ENCODE results near the gene RAB35.

Gene RAB35

DNA sequence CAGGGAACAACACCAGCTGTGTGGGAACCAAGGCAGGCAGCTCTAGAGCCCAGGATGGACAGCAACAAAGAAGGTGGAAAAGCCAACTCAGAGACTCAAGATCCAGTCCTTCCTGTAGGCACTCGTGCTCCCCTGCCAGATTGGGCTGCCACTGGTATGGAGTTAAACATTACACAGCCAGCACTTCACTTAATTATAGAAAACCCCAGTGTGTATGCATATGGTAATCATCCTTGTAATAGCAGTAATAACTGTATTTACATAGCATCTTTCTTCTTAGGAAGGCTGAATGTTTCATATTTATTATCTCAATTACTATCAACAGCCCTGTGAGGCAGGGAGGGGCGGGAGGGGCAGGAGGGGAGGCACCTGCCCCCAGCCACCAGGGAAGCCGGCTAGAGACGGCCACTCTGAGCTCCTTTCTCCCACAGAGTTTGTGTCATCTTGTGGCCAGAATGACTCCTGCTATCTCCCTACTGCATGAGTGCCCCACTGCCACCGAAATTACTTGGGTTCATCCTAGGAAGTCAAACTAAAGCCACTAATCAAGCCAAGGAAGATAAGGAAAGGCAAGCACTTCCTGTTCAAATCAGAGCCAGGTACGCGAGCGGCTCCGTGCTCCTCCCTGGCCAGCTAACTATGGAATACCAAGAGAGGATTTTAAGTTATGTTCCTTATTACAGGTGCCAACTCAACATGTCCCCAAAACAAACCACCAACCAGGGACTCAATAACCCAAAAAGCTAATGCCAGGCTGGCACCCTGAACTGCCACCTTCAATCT is 15.7 kb upstream of the RAB35 start:
- no peak for DNase-seq

GRCh38 chr12:120131116-120131515 is 14.6 kb upstream of the RAB35 start:
- no peak for DNase-seq

DNA sequence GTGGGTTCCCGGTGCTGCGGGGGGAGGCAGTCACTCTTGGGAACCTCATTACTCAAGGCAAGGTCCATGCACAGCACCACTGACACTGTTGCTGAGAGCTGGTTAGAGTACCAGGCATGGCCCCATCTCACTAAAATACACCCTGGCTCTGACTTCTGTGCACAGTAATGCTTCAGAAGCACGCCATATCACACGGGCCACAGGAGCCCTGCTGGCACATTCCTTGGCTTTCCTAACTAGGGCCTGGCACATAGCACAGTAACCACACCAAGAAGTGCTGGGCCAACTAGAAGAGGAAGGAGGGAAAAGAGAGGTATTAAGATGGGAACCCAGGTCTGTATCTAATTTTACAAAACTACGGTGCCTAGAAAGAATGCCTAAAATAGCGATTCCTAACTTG is 13.5 kb upstream of the RAB35 start:
- DNase-seq: no peak

DNA sequence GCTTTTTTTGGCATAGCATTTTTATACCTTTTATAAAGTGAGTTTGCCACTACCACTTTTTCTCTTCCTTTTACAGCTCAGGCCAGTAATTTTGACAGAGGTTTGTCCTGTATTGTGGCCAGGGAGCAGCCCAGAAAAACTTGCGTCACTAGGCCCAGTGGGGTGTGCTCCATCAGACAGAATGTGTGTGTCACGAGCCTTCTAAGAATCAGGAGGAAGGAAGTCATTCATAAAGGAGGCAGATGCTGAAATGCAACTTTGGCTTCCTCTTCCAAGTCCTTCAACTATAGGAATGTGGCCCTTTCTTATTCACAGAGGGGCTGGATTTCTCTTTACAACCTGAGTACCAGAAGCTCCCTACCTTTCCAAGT is 10.1 kb upstream of the RAB35 start:
- DNase-seq: no peak

DNA sequence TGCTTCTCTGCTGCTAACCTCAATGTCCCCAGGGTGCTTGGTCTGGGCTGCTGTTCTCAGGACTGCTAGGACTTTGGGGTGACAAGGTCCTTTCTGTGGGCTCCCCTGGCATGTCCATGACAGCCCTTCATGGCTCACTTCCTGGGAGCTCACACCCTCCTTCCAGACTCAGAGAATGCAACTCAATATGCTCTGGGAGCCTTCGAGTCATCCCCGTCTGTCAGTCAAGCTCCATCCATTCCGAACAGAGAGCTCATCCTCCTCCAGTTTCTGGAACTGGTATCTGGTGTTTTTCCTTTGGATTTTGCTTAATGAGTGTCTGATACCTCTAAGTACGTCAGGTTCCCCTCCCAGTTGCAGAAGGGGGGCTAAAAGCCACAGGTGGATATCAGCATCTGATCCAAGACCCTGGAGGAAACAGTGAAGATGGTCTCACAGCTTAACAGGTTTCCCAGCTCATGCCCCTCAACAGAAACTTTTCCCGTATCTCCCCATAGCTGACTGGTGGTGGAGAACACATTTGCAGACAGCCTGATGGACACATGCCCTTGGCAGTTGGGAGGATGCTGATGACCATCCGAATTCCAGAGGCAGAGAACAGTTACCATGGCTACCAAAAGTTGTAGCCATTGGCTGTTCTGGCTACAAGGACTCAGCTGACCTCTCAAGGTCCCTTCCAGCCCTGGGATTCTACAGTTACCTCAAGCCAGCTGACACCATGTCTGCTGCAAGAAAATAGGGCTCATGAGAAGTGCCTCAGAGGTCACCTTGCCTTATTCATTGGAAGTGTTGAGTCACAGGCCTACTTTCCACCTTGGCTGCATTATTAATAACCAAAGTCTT is 9.5 kb upstream of the RAB35 start:
- no peak for DNase-seq

GRCh38 chr12:120125029-120125428 is 8.5 kb upstream of the RAB35 start:
- no peak for DNase-seq

DNA sequence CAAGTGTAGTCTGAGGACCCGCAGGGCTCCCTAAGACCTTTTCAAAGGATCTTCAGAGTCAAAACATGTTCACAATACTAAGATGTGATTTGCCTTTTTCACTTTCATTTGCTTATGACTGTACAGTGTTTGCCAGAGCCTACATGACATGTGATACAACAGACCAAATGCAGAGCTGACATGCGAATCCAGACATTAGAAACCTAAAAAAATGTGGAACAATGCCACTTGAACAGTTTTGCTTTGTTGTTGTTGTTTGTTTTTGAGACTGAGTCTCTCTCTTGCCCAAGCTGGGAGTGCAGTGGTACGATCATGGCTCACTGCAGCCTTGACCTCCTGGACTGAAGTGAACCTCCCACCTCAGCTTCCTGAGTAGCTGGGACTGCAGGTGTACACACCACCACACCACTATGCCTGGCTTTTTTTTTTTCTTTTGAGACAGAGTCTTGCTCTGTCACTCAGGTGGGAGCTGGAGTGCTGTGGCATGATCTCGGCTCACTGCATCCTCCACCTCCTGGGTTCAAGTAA is 5.3 kb upstream of the RAB35 start:
- no peak for DNase-seq

GRCh38 chr12:120121343-120121742 is 4.8 kb upstream of the RAB35 start:
- no peak for DNase-seq

GRCh38 chr12:120119271-120119973 is 2.9 kb upstream of the RAB35 start:
- no peak for DNase-seq

DNA sequence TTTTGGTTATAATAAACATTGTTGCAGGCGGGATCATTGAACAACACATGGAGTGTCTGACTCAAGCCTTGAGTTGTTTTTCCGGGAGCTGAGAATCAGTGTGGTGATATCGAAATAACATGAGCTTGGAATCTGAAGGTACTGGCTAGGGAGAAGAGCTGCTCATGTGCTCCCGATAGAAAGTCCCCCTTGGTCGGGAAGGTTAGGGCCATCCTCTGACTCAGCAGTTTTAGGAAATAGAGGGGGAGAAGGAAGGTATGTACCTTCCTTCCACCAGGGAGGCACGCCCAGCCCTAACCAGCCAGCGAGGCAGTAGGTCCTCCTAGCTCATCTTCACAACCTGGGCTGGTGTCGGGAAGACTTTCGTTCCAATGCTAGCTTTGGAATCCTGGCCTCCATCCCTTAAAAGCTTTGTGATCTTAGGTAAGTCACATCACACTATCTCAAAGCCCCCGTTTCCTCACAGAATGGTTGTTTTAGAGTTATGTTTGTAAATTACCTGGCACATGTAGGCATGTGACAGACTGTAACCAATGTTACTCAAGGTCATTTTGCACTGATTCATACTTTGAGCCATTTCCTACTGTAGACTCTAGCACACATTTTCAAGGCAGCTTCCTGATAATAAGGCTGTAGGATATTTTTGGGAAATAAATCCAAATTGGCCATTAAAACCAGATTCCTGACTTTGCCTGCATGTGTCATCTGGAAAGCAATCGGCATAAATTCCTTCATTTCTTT is 1.9 kb upstream of the RAB35 start:
- DNase-seq: no peak

GRCh38 chr12:120117961-120118320 is 1.4 kb upstream of the RAB35 start:
- no peak for DNase-seq

- peak; percentile 88 for DNase-seq
These were observed 469 bp upstream of the RAB35 start for GRCh38 chr12:120116792-120117651.

DNA sequence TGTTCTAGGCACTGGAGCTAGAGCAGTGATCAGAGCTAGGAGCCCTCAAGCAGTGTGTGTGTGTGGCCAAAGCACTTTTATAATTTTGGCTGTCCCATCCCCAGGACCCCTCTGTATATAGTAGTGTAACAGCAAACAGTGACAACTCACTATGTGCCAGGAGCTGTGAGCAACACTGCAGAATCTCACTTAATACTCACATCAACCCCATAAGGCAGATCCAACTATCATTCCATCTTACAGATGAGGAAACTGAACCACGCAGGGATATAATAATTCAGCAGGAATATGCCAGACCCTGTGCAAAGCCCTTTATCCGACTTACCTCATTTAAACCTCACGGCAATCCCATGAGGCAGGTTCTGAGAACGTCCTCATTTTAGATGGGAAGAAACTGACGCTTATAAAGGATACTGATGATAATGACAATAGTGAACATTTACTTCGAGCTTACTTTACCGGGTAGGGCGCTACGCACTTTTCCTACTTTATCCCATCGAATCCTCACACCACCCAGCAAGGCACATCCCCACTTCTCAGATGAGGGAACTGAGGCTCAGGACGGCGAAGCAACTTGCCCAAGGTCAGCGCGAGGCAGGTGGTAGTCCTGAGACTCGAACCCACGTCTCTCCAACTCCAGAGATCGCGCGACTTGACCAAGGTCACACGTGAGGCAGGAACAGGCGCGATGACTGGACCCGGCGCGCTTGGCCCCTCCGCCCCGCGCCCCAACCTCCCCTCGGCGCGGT is 687 bp downstream of the RAB35 start:
- DNase-seq: no peak

DNA sequence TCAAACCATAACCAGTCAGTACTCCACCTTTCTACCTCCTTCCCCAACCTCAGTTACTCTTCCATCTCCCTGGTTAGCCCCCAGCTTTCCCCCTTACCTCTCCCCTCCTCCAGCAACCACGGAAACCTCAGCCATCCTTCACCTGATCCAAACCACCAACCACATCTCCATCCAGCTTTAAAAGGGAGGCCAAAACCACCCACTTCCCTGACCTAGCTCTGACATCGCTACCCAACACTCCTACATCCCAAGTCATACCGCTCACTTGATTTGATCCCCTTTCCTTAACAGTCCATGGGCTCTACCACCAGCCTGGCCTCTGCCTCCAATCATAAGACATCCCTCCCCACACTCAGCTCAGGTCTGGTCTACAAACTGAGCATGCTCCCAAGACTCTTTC is 1.5 kb downstream of the RAB35 start:
- DNase-seq: no peak

DNA sequence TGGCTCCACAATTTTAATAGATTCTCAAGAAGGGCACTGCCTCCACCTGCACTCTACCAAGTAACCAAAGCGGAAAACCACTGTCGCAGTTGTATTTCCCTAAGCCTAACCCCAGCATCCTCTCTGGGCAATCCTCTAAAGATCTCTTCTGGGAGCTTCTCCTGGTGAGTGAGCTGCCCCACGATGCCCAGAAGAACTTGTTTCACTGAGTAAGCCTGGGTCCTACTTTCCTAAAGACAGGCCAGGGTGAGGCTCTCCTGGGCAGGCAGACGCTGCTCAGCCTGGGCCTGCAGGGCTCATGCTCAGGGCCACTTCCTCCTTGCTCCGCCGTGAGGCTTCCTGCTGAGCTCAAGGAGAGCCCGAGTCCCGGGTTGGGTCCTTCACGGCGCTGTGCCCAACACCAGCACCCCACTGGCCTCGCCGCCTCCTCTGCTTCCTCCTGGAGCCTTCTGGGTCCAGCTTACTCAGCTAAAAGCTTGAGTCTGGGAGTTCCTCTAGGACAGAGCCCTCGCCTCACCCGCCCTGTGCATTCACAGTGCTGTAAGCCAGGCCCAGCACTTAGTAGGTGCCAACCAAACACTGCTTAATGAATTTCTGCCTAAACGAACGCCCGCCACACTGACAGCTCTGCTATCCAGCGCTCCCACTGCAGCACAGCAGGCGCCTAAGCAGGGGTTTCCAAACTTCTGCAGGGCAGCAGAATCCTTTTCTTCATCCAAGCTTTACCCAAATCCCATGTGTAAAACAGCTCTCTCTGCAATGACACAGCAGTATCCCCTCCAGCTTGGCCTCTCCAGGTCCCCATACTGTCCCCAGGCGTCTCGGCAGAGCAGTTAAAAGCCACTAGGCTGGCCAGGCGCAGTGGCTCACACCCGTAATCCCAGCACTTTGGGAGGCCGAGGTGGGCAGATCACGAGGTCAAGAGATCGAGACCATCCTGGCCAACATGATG is 5.7 kb downstream of the RAB35 start:
- no peak for DNase-seq

GRCh38 chr12:120109570-120110267 is 6.8 kb downstream of the RAB35 start:
- no peak for DNase-seq

- no peak for DNase-seq
These were observed 10.4 kb downstream of the RAB35 start for GRCh38 chr12:120106151-120106550.

DNA sequence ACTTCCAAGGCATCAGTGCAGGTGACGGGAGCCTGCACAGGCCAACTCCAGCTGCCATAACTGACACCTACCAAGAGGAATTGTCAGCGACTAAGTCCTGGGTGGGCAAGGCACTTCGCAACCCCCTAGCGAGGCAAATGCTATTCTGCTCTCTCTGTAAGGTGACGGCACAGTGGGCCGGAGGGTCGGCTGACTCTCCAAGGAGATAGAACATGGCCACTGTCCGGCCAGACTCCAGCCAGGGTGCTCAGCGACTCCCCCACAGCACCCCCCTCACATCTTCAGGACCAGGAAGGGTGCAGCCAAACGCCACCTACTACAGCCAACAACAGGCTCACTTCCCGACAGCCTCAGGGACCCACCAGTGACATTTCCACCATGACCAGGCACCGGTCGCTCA is 13.2 kb downstream of the RAB35 start:
- no peak for DNase-seq

DNA sequence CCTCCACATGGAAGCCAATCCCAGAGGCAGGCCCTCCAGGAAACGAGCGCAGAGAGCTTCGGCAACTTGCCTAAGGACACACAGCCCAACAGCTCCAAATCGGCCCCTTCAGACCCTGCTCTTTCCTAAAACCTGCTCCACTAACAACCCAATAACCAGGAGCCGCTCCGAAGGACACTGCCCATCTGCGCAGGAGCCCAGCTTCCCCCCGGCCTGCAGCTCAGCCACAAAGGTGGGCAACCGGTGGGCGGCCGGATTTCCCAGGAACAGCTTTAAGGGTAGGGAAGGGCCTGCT is 13.6 kb downstream of the RAB35 start:
- DNase-seq: no peak
